ENCODE measurements around the gene TXNDC5.

TXNDC5 gene

DNA sequence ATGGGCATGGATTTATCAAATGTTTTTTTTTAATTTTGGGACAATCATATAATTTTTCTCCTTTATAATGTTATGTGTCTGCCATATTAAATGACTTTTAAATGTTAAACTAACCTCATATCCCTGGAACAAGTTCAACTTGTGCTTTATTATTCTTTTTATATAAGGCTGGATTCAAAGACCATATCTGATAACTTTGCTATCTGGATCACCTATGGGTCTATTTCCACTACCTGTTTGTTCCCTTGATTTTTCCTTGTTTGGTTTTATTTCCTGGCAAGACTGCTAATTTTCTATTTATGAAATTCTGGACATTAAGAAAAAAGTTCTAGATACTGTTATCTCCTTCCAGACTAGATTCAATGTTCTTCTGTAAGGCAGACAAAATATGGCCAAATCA is 58.8 kb downstream of the TXNDC5 start:
- no peaks in the 10 kb centered on the region for H3K27me3 ChIP-seq (ENCODE audit: insufficient read depth, low read length)
- H3K4me1 ChIP-seq (ENCODE audit: insufficient read depth, low read length) = no peaks in the 10 kb centered on the region
- H2AFZ ChIP-seq (ENCODE audit: low read depth, low read length) = no peak overlapping the region
- no peaks in the 10 kb centered on the region for H3K9me3 ChIP-seq (ENCODE audit: low read length)
- H3K4me3 ChIP-seq (ENCODE audit: low read length) = no peak overlapping the region
- no peaks in the 10 kb centered on the region for H3K36me3 ChIP-seq (ENCODE audit: insufficient read depth, low read length)

DNA sequence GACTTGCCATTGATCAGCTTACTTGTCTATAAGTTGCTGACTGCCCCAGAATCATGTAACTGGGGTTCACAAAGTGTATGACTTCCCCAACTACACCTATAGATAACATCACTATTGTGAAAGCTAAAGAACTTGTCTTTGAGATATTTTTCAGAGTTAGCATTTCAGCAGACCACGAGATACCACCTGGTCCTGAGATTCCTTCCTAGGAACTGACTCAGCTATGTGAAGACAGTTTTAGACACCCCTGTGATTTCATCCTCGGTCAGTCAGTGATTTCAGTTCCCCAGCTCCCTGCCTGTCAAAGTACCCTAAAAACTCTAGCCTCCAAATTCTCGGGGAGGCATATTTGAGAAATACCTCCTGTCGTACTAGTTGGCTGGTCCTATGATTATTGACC is 62.4 kb downstream of the TXNDC5 start:
- Histone ChIP-seq H3K4me3 (ENCODE audit: low read length) (no peak overlapping the region), H3K9me3 (ENCODE audit: low read length) (no peaks in the 10 kb centered on the region), H3K4me1 (ENCODE audit: insufficient read depth, low read length) (no peaks in the 10 kb centered on the region), H3K27me3 (ENCODE audit: insufficient read depth, low read length) (no peaks in the 10 kb centered on the region), H2AFZ (ENCODE audit: low read depth, low read length) (no peak overlapping the region), H3K36me3 (ENCODE audit: insufficient read depth, low read length) (no peaks in the 10 kb centered on the region)

DNA sequence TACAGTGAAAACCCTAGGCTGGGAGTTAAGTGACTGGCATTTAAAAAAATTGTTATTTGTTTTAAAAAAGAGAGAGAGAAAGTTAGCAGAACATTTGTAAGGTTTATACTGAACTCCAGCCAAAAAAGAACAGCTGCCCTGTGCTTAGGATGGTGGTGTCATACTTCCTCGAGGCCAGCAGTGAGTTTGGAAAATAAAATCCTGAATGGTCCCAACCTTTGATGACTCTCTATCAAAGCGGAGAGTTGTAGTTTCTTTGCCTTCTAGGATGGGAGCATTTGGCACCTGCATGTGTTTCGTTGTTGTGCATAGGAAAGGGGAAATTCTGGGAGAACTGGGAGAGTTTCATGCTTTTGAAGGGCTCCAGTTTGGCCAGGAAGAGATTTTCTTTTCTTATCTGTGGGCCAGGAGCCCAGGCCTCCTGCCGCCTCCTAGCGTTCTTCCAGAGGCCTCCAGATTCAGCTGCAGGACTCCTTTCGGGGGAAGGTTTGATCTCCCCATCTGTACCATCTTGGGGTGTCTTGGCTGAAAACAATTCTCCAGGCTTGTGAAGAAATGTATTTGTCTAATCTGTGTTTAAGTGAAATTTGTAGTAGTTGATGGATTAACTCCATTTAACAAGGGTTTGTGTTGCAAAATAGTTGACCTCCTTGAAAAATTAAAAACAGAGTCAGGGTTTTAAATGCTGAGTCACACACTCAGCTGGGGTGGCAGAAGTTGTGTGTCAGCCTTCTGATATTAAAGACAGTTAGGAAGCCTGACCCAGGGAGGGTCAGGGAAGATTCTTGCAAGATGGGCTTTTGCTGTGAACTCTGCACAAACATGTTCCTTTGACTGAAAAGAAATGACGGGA is 63.4 kb downstream of the TXNDC5 start:
- Histone ChIP-seq H3K4me3 (ENCODE audit: low read length) (no peak overlapping the region), H3K4me1 (ENCODE audit: insufficient read depth, low read length) (no peaks in the 10 kb centered on the region), H3K9me3 (ENCODE audit: low read length) (no peaks in the 10 kb centered on the region), H3K36me3 (ENCODE audit: insufficient read depth, low read length) (no peaks in the 10 kb centered on the region), H3K27me3 (ENCODE audit: insufficient read depth, low read length) (no peaks in the 10 kb centered on the region), H2AFZ (ENCODE audit: low read depth, low read length) (no peak overlapping the region)

DNA sequence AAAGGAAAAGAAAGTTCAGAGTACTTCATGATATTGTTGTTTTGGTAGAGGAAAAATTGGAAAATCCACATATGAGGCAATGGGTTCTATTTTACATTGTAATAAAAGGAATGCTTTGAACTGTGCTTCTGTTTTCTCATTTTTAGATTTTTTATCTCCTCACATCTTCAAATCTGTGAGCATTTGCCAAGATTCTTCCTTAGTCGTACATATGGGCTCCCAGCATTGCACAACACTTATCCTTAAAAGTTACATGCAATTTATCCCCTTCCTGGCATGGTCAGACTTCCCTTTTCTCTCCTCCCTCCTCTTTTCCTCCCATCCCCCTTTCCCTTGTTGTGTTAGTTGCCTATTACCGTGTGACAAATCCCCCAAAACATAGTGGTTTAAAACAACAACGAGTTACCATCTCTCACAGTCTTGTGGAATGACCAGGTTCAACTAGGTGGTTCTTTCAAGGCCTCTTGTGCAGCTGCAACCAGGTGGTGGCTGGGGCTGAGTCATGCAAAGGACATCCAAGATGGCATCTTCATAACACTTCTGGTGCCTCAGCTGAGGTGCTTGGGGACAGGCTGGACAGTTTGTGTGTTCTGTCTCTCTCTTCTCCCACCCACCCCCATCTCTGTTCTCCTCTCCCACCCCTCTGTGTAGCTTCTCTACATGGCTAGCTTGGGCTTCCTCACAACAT is 68.7 kb downstream of the TXNDC5 start:
- H3K9me3 ChIP-seq (ENCODE audit: low read length) = no peaks in the 10 kb centered on the region
- no peak overlapping the region for H3K4me3 ChIP-seq (ENCODE audit: low read length)
- peaks cover 6% of the 10 kb centered on the region for H3K27me3 ChIP-seq (ENCODE audit: insufficient read depth, low read length)
- no peaks in the 10 kb centered on the region for H3K36me3 ChIP-seq (ENCODE audit: insufficient read depth, low read length)
- no peak overlapping the region for H2AFZ ChIP-seq (ENCODE audit: low read depth, low read length)
- H3K4me1 ChIP-seq (ENCODE audit: insufficient read depth, low read length) = no peaks in the 10 kb centered on the region

DNA sequence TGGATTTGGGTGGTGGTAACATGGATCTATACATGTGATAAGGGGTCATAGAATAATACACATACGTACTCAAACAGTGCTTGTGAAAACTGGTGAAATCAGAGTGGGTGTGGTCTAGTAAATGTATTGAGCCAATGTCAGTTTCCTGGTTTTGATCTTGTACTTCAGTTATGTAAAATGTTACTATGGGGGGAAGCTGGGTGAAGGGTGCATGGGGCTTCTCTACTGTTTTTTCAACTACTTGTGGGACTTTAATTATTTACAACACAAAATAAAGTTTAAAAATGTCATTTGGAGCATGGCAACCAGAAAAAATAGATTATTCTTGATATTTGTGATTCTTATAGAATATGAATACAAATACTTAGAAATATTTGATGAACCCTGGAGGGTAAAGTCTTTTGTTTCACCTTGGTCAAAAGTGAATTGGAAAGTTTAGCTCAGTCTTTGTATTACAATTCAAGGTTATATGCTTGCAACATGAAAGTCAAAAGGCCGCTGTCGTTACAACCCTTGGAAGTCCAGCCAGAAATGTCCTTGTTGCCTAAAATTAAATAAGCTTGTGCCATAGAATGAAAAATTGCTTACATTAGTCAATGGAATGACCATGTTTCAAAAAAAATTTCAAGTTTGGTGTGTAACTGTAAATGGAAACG is 74.1 kb downstream of the TXNDC5 start:
- H3K4me3 ChIP-seq (ENCODE audit: low read length) = no peak overlapping the region
- no peak overlapping the region for H2AFZ ChIP-seq (ENCODE audit: low read depth, low read length)
- no peaks in the 10 kb centered on the region for H3K9me3 ChIP-seq (ENCODE audit: low read length)
- peaks cover 6% of the 10 kb centered on the region for H3K27me3 ChIP-seq (ENCODE audit: insufficient read depth, low read length)
- H3K36me3 ChIP-seq (ENCODE audit: insufficient read depth, low read length) = no peaks in the 10 kb centered on the region
- no peaks in the 10 kb centered on the region for H3K4me1 ChIP-seq (ENCODE audit: insufficient read depth, low read length)

DNA sequence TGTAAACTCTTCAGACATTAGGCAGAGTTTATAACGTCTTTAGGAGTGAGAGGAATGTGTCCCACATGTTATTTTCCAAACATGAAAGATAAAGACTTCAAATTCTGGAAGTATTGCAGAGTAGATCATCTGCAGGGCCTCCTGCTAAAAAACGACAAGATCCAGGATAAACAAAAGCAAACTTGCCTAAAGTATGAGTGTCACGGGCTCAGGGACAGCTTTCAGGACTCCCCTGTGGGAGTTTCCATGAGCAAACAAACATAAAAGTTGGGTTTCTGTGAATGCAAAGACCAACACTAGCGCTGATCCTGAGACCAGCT is 76.9 kb downstream of the TXNDC5 start:
- no peaks in the 10 kb centered on the region for H3K36me3 ChIP-seq (ENCODE audit: insufficient read depth, low read length)
- no peak overlapping the region for H3K4me3 ChIP-seq (ENCODE audit: low read length)
- no peak overlapping the region for H2AFZ ChIP-seq (ENCODE audit: low read depth, low read length)
- H3K27me3 ChIP-seq (ENCODE audit: insufficient read depth, low read length) = no peaks in the 10 kb centered on the region
- no peaks in the 10 kb centered on the region for H3K4me1 ChIP-seq (ENCODE audit: insufficient read depth, low read length)
- no peaks in the 10 kb centered on the region for H3K9me3 ChIP-seq (ENCODE audit: low read length)

DNA sequence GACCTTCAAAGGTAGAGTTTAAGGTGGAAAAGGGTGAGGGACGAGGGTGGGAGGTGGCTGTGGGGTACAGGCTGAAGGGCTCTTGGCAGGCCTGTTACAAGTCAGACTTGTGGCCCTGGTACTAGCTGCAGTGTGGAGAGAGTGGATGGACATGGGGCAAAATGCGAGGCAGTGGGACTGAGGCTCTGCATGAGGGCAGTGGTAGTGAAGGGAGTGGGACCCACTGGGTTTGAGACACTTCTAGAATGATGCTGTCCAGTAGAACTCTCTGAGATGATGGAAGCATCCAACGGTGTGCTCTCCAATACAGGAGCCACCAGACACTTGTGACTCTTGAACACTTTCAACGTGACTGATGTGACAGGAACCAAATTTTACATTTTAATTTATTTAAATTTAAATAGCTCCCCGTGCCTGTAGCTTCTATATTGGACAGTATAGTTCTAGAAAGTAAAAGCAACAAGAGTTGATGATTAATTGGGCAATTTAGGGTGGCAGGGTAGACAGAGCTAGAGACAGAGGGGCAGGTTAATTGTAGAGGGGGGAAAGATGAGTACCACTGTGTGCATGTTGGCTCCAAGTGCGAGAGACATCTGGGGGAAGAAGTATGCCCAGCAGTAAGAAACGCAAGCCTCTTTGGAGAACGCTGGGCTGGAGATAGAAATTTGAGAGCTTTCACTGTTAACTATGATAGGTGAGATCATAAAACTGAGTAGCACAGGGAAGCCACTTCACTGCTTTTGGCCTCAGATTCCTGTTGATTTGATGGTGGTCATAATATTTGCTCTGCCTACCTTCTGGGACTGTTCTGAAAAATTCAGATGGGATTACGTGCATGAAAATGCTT is 77.5 kb downstream of the TXNDC5 start:
- no peak overlapping the region for H3K4me3 ChIP-seq (ENCODE audit: low read length)
- H3K4me1 ChIP-seq (ENCODE audit: insufficient read depth, low read length) = no peaks in the 10 kb centered on the region
- no peaks in the 10 kb centered on the region for H3K9me3 ChIP-seq (ENCODE audit: low read length)
- no peaks in the 10 kb centered on the region for H3K27me3 ChIP-seq (ENCODE audit: insufficient read depth, low read length)
- no peak overlapping the region for H2AFZ ChIP-seq (ENCODE audit: low read depth, low read length)
- H3K36me3 ChIP-seq (ENCODE audit: insufficient read depth, low read length) = no peaks in the 10 kb centered on the region

All from neuron (in vitro differentiated cells).